ENCODE data around the gene UBE4B.
"Not testable (repeated sequence)": the region's sequence is repeated elsewhere in the genome, so short reads cannot be mapped to it uniquely, and the experiment has no call there.

The UBE4B gene

GRCh38 chr1:10064416-10065343 lies 31.9 kb downstream of the UBE4B start:
- H3K4me3 ChIP-seq (ENCODE audit: low read depth, low read length) = no peak overlapping the region
- no peak for DNase-seq
- no peaks in the 10 kb centered on the region for H3K9me3 ChIP-seq
- H3K36me3 ChIP-seq = no peaks in the 10 kb centered on the region
- no peak for TF ChIP-seq CTCF (IDR thresholded peaks at IDR 0.05; ENCODE audit: low read depth, low read length)
- no peaks in the 10 kb centered on the region for H3K4me1 ChIP-seq
- no peaks in the 10 kb centered on the region for H3K27me3 ChIP-seq

- DNase-seq = no peak
- Histone ChIP-seq H3K36me3 (no peaks in the 10 kb centered on the region), H3K4me3 (ENCODE audit: low read depth, low read length) (no peak overlapping the region), H3K4me1 (no peaks in the 10 kb centered on the region), H3K27me3 (no peaks in the 10 kb centered on the region), H3K9me3 (no peaks in the 10 kb centered on the region)
- TF ChIP-seq CTCF (IDR thresholded peaks at IDR 0.05; ENCODE audit: low read depth, low read length) = no peak
Measured at GRCh38 chr1:10065344-10065685, 32.6 kb downstream of the UBE4B start.

- Histone ChIP-seq H3K9me3 (no peaks in the 10 kb centered on the region), H3K36me3 (no peaks in the 10 kb centered on the region), H3K4me3 (ENCODE audit: low read depth, low read length) (no peak overlapping the region), H3K4me1 (no peaks in the 10 kb centered on the region), H3K27me3 (no peaks in the 10 kb centered on the region)
- TF ChIP-seq CTCF (IDR thresholded peaks at IDR 0.05; ENCODE audit: low read depth, low read length) = no peak
- no peak for DNase-seq
Measured at GRCh38 chr1:10065760-10066159, 33.0 kb downstream of the UBE4B start.

- Histone ChIP-seq H3K9me3 (no peaks in the 10 kb centered on the region), H3K36me3 (no peaks in the 10 kb centered on the region), H3K27me3 (no peaks in the 10 kb centered on the region), H3K4me3 (ENCODE audit: low read depth, low read length) (no peak overlapping the region), H3K4me1 (no peaks in the 10 kb centered on the region)
- DNase-seq = no peak
- no peak for TF ChIP-seq CTCF (IDR thresholded peaks at IDR 0.05; ENCODE audit: low read depth, low read length)
Measured at GRCh38 chr1:10068605-10069294, 36.0 kb downstream of the UBE4B start.

GRCh38 chr1:10070206-10070605 lies 37.4 kb downstream of the UBE4B start:
- H3K4me3 ChIP-seq (ENCODE audit: low read depth, low read length) = no peak overlapping the region
- no peaks in the 10 kb centered on the region for H3K36me3 ChIP-seq
- no peaks in the 10 kb centered on the region for H3K4me1 ChIP-seq
- no peak for DNase-seq
- no peak for TF ChIP-seq CTCF (IDR thresholded peaks at IDR 0.05; ENCODE audit: low read depth, low read length)
- no peaks in the 10 kb centered on the region for H3K27me3 ChIP-seq
- H3K9me3 ChIP-seq = no peaks in the 10 kb centered on the region

GRCh38 chr1:10071640-10072039 lies 38.9 kb downstream of the UBE4B start:
- Histone ChIP-seq H3K27me3 (no peaks in the 10 kb centered on the region), H3K36me3 (no peaks in the 10 kb centered on the region), H3K4me1 (no peaks in the 10 kb centered on the region), H3K4me3 (ENCODE audit: low read depth, low read length) (no peak overlapping the region), H3K9me3 (no peaks in the 10 kb centered on the region)
- no peak for TF ChIP-seq CTCF (IDR thresholded peaks at IDR 0.05; ENCODE audit: low read depth, low read length)
- DNase-seq = no peak

GRCh38 chr1:10073371-10073770 lies 40.6 kb downstream of the UBE4B start:
- H3K4me1 ChIP-seq; H3K36me3 ChIP-seq; H3K4me3 ChIP-seq (ENCODE audit: low read depth, low read length); DNase-seq; H3K27me3 ChIP-seq; H3K9me3 ChIP-seq: not testable (repeated sequence)
